ENCODE results near the gene TBC1D1.

GRCh38 chr4:37918653-37919052 is 27.8 kb downstream of the TBC1D1 start:
- no peak for TF ChIP-seq CTCF (IDR thresholded peaks at IDR 0.05 in 4 of 5, conservative IDR thresholded peaks at IDR 0.05 in 1 of 5)
- TF ChIP-seq POLR2A (IDR thresholded peaks at IDR 0.05) = no peak
